ENCODE results near the gene ANXA10. TPM values are rescaled to one million over a fixed set of nuclear protein-coding genes. Genes with fewer than 3 reads are reported as not detected.
A peak's percentile ranks its signal among the peaks of the same experiment; 100 is the strongest.

Gene ANXA10
- polyA plus RNA-seq, 1 of the 3 experiments (the other 2 are of a cell fraction), result 0.23 TPM

- no peaks in the 10 kb centered on the region for H3K79me2 ChIP-seq (ENCODE audit: insufficient read depth)
- H2AFZ ChIP-seq (ENCODE audit: low read depth), result 0 out of 2 replicates have a peak overlapping the region, but pooled peaks have one; percentile 36
- WGBS (ENCODE audit: low lambda C conversion rate), result 85% methylated on average over 1 of the region's 1 CpG
- H3K27me3 ChIP-seq (ENCODE audit: insufficient read depth), result no peaks in the 10 kb centered on the region
- no peaks in the 10 kb centered on the region for H3K36me3 ChIP-seq (replicated peaks in 1 of 2; ENCODE audit: control insufficient read depth in 1 of 2, insufficient read depth in 2 of 2, low read length in 1 of 2)
- H3K4me3 ChIP-seq (ENCODE audit: low read depth in 2 of 2, low read length in 1 of 2), result no peak overlapping the region
- TF ChIP-seq, protein P1, sequence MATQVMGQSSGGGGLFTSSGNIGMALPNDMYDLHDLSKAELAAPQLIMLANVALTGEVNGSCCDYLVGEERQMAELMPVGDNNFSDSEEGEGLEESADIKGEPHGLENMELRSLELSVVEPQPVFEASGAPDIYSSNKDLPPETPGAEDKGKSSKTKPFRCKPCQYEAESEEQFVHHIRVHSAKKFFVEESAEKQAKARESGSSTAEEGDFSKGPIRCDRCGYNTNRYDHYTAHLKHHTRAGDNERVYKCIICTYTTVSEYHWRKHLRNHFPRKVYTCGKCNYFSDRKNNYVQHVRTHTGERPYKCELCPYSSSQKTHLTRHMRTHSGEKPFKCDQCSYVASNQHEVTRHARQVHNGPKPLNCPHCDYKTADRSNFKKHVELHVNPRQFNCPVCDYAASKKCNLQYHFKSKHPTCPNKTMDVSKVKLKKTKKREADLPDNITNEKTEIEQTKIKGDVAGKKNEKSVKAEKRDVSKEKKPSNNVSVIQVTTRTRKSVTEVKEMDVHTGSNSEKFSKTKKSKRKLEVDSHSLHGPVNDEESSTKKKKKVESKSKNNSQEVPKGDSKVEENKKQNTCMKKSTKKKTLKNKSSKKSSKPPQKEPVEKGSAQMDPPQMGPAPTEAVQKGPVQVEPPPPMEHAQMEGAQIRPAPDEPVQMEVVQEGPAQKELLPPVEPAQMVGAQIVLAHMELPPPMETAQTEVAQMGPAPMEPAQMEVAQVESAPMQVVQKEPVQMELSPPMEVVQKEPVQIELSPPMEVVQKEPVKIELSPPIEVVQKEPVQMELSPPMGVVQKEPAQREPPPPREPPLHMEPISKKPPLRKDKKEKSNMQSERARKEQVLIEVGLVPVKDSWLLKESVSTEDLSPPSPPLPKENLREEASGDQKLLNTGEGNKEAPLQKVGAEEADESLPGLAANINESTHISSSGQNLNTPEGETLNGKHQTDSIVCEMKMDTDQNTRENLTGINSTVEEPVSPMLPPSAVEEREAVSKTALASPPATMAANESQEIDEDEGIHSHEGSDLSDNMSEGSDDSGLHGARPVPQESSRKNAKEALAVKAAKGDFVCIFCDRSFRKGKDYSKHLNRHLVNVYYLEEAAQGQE (IDR thresholded peaks at IDR 0.05; ENCODE audit: low read depth, low read length), result no peak
- TF ChIP-seq JUND (IDR thresholded peaks at IDR 0.05) (no peak), ELF1 (IDR thresholded peaks at IDR 0.05) (no peak), MXI1 (IDR thresholded peaks at IDR 0.05; ENCODE audit: low read depth, low read length) (no peak), CHD2 (IDR thresholded peaks at IDR 0.05; ENCODE audit: low read length, partially characterized antibody) (no peak), EP300 (IDR thresholded peaks at IDR 0.05; ENCODE audit: borderline replicate concordance in 1 of 2, low read depth in 1 of 2, low read length in 1 of 2) (no peak), RXRA (IDR thresholded peaks at IDR 0.05; ENCODE audit: borderline replicate concordance, low read depth) (no peak), SIN3A (IDR thresholded peaks at IDR 0.05; ENCODE audit: borderline replicate concordance, low read depth, low read length) (no peak), MEF2A (IDR thresholded peaks at IDR 0.05; ENCODE audit: borderline replicate concordance, low read depth) (no peak), FOXJ3 (CRISPR knock-in tag; IDR thresholded peaks at IDR 0.05) (no peak), TCF12 (IDR thresholded peaks at IDR 0.05) (no peak), FOSL2 (IDR thresholded peaks at IDR 0.05; ENCODE audit: borderline replicate concordance, low read depth) (no peak), NRF1 (IDR thresholded peaks at IDR 0.05; ENCODE audit: low read depth, low read length) (no peak), FOXM1 (IDR thresholded peaks at IDR 0.05; ENCODE audit: low read depth) (no peak), RCOR1 (IDR thresholded peaks at IDR 0.05; ENCODE audit: low read length) (no peak), CTCF (IDR thresholded peaks at IDR 0.05) (no peak)
- TF ChIP-seq, protein P2, sequence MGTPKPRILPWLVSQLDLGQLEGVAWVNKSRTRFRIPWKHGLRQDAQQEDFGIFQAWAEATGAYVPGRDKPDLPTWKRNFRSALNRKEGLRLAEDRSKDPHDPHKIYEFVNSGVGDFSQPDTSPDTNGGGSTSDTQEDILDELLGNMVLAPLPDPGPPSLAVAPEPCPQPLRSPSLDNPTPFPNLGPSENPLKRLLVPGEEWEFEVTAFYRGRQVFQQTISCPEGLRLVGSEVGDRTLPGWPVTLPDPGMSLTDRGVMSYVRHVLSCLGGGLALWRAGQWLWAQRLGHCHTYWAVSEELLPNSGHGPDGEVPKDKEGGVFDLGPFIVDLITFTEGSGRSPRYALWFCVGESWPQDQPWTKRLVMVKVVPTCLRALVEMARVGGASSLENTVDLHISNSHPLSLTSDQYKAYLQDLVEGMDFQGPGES (IDR thresholded peaks at IDR 0.05; ENCODE audit: low read depth, low read length), result no peak
- TF ChIP-seq, protein P3, sequence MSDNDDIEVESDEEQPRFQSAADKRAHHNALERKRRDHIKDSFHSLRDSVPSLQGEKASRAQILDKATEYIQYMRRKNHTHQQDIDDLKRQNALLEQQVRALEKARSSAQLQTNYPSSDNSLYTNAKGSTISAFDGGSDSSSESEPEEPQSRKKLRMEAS (IDR thresholded peaks at IDR 0.05; ENCODE audit: low read depth), result no peak
- H3K4me2 ChIP-seq, result no peak overlapping the region
- H3K9me3 ChIP-seq, result no peaks in the 10 kb centered on the region
- no peak overlapping the region for H3K9ac ChIP-seq
- peaks cover 23% of the 10 kb centered on the region for H3F3A ChIP-seq (replicated peaks; ENCODE audit: insufficient read depth)
- DNase-seq, result no peak
- ChIA-PET POLR2A (no interaction called here), CTCF (no interaction called here)
- no peaks in the 10 kb centered on the region for H3K9me2 ChIP-seq
- H3K27ac ChIP-seq (ENCODE audit: low read depth in 2 of 2, low read length in 1 of 2), result peak overlapping the region in 1 of 2 experiments; percentile 65; a peak in 2 of 4 replicates
- H4K20me1 ChIP-seq (ENCODE audit: insufficient read depth), result no peaks in the 10 kb centered on the region
- peaks cover 0 to 12% of the 10 kb centered on the region in 2 experiments; a peak in 2 of 4 replicates for H3K4me1 ChIP-seq (ENCODE audit: control insufficient read depth in 1 of 2, insufficient read depth in 2 of 2, low read depth in 1 of 2, low read length in 1 of 2)
These were observed 4.1 kb downstream of the ANXA10 start for GRCh38 chr4:168096407-168096784.
